Endothelial cell (in vitro differentiated cells): Measurements from ENCODE around the gene PAPPA2. TPM values are rescaled to one million over a fixed set of nuclear protein-coding genes. Genes with fewer than 3 reads are reported as not detected.

Experiments
- DNase-seq: peaks from one replicate; pipeline ENCODE4 v3.0.0; 2021; ENCODE audit warnings: low spot score
- H3K27ac Mint-ChIP-seq: one replicate; pipeline ENCODE4 v1.8.0; 2021; ENCODE audit warnings: mixed read lengths, inconsistent platforms; ENCODE audit not compliant: unreplicated experiment
- H3K27me3 Mint-ChIP-seq: one replicate; pipeline ENCODE4 v1.8.0; 2021; ENCODE audit warnings: mild to moderate bottlenecking, moderate library complexity, mixed read lengths, inconsistent platforms; ENCODE audit not compliant: unreplicated experiment
- H3K36me3 Mint-ChIP-seq: one replicate; pipeline ENCODE4 v1.8.0; 2021; ENCODE audit warnings: mild to moderate bottlenecking, low read depth, mixed read lengths, inconsistent platforms; ENCODE audit not compliant: unreplicated experiment
- H3K4me1 Mint-ChIP-seq: one replicate; pipeline ENCODE4 v1.8.0; 2021; ENCODE audit warnings: mild to moderate bottlenecking, mixed read lengths, inconsistent platforms; ENCODE audit not compliant: unreplicated experiment
- H3K4me3 Mint-ChIP-seq: one replicate; pipeline ENCODE4 v1.8.0; 2021; ENCODE audit warnings: mild to moderate bottlenecking, mixed read lengths, inconsistent platforms; ENCODE audit not compliant: unreplicated experiment
- H3K9me3 Mint-ChIP-seq: one replicate; pipeline ENCODE4 v1.8.0; 2021; ENCODE audit warnings: mixed read lengths, inconsistent platforms; ENCODE audit not compliant: unreplicated experiment
- total RNA-seq: library from RNA; stranded (reverse); fragmentation: NEBNext Ultra II Directional; extraction: Animal tissue kit (Norgen Biotek cat#: 25700); gene quantifications from one replicate; pipeline ENCODE4 v1.2.1, GENCODE V29; 2021; ENCODE audit not compliant: unreplicated experiment
- TF ChIP-seq, protein P1 (sequence below): fragments of 200-600 bp; sonication (generic); IDR thresholded peaks from one replicate; pipeline ENCODE4 v1.5.0; 2021; ENCODE audit warnings: antibody characterized with exemption; ENCODE audit not compliant: unreplicated experiment

Gene PAPPA2
- total RNA-seq, 1 donor from 2014 or later: 0.33 TPM

DNA sequence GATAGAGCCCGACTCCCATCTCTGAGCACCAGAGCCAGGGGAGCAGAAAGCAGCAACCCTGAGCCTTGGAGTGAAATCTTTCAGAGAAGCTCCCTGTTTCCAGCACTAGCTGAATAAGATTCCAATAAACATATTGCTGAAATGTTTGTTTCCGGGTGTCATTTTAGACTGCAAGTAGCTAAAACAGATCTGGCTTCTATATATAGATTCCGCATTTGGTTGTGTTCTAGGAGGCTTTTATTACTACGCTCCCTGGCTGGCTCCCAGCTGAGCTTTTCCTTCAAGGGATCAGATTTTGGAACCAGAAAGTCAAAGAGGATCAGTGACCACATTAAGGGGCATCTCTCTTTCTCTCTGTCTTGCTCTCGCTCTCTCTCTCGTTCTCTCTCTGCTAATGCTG lies 88.2 kb downstream of the PAPPA2 start:
- Mint-ChIP-seq H3K9me3 (no peaks in the 10 kb centered on the region), H3K4me3 (no peak overlapping the region), H3K4me1 (peaks cover 20% of the 10 kb centered on the region), H3K27me3 (peaks cover 4% of the 10 kb centered on the region), H3K36me3 (no peaks in the 10 kb centered on the region), H3K27ac (no peak overlapping the region)
- TF ChIP-seq, protein P1, sequence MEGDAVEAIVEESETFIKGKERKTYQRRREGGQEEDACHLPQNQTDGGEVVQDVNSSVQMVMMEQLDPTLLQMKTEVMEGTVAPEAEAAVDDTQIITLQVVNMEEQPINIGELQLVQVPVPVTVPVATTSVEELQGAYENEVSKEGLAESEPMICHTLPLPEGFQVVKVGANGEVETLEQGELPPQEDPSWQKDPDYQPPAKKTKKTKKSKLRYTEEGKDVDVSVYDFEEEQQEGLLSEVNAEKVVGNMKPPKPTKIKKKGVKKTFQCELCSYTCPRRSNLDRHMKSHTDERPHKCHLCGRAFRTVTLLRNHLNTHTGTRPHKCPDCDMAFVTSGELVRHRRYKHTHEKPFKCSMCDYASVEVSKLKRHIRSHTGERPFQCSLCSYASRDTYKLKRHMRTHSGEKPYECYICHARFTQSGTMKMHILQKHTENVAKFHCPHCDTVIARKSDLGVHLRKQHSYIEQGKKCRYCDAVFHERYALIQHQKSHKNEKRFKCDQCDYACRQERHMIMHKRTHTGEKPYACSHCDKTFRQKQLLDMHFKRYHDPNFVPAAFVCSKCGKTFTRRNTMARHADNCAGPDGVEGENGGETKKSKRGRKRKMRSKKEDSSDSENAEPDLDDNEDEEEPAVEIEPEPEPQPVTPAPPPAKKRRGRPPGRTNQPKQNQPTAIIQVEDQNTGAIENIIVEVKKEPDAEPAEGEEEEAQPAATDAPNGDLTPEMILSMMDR: no peak
- DNase-seq: no peak

DNA sequence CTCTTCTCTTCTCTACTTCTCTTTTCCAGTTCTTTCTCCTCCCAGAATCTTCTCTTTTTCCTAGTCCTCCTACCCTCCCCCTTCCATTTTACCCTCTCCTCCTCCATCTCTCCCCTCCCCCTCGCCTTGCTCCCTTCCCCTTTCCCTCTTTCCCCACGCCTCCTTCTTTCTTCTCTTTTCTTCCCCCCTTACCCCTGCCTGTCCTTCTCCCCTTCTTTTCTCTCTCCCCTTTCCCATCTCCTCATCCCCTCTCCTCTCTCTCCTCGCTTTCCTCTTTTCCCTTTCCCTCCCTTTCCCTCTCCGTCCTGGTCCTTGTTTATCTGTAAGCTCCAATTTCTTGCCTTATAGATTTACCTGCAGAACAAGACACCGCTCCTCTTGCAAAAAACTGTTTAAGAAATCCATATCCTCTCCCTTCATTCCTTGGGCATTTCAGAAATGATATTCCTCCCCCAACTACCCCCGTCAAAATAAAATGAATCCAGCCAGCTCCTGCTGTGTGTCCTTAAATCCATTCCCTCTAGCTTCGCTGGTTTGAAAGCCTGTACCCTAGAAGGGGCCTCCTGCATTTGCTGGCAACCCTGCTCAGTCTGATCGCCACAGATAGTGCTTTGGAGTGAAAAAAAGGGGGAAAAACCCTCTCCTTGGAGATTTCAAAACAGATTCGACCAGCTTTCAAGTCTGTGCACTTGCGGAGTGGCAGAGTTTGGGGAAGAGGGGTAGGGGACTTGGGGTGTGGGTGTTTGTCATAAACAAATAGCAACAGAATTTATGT lies 89.4 kb downstream of the PAPPA2 start:
- Mint-ChIP-seq H3K27ac (no peak overlapping the region), H3K4me3 (no peak overlapping the region), H3K9me3 (no peaks in the 10 kb centered on the region), H3K27me3 (peaks cover 4% of the 10 kb centered on the region), H3K4me1 (peaks cover 20% of the 10 kb centered on the region), H3K36me3 (no peaks in the 10 kb centered on the region)
- TF ChIP-seq, protein P1: no peak
- DNase-seq: no peak

DNA sequence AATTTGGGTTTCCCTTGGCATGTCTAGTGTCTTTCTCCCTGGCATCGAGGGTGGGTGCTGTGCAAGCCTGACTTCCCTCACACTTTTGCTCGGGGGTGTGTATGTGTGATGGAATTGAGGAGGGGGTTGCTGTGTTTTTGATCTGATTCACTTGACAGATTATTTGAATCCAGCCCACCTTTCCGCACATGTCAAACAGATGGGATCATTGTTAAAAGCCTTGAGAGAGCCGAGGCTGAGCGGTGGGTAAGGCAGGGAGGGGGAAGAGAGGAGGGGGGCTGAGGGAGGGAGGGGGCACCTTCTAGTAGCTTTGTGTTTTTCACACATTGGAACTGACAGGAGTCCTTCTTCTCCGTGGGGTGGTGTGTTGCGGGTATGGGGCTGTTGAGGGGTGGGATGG lies 90.0 kb downstream of the PAPPA2 start:
- Mint-ChIP-seq H3K27me3 (peaks cover 4% of the 10 kb centered on the region), H3K27ac (no peak overlapping the region), H3K4me1 (peaks cover 20% of the 10 kb centered on the region), H3K9me3 (no peaks in the 10 kb centered on the region), H3K36me3 (no peaks in the 10 kb centered on the region), H3K4me3 (no peak overlapping the region)
- TF ChIP-seq, protein P1: no peak
- DNase-seq: no peak

DNA sequence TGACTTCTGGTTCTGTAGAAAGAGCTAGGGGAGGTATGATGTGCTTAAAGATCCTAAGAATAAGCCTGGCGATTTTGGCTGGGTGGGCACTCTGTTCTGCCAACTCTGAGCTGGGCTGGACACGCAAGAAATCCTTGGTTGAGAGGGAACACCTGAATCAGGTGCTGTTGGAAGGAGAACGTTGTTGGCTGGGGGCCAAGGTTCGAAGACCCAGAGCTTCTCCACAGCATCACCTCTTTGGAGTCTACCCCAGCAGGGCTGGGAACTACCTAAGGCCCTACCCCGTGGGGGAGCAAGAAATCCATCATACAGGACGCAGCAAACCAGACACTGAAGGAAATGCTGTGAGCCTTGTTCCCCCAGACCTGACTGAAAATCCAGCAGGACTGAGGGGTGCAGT lies 93.3 kb downstream of the PAPPA2 start:
- no peak for DNase-seq
- TF ChIP-seq, protein P1: no peak
- Mint-ChIP-seq H3K27ac (no peak overlapping the region), H3K9me3 (no peaks in the 10 kb centered on the region), H3K36me3 (no peaks in the 10 kb centered on the region), H3K4me3 (no peak overlapping the region), H3K27me3 (peaks cover 4% of the 10 kb centered on the region), H3K4me1 (peaks cover 20% of the 10 kb centered on the region)

DNA sequence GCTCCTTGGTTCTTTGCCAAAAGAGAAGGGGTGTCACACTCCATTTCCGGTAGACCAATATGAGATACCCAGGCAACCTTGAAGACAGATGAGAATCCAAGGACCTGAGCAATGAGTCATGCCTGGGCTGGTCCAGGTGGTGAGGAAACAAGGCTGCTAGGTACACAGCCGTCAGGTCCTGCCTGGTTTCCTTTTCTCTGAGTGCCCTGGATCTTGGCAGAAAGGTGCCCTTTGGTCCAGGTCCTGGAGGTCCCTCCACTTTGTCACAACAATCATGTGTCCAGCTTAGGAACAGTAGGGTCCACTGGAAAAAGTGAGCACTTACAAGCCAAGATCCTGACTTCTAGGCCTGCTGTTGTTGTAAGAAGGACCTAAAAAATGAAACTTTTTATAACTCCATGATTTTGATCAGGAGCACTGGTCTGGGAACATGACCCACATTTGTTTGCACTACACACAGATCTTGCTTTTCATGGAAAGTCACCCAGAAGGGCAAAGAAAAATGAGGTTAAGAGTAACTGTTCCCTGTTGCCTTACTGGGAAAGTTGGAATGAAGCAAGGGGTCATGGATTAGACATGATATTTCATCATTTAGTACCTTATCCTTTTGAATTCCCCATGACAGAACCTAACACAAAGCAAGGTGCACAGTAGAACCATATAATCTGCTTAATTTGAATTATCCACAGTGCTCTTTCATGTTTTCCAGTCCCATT lies 94.7 kb downstream of the PAPPA2 start:
- no peak overlapping the region for H3K27ac Mint-ChIP-seq
- H3K27me3 Mint-ChIP-seq: no peaks in the 10 kb centered on the region
- peaks cover 12% of the 10 kb centered on the region for H3K4me1 Mint-ChIP-seq
- H3K9me3 Mint-ChIP-seq: no peaks in the 10 kb centered on the region
- no peak overlapping the region for H3K4me3 Mint-ChIP-seq
- no peak for DNase-seq
- TF ChIP-seq, protein P1: no peak
- H3K36me3 Mint-ChIP-seq: no peaks in the 10 kb centered on the region
